ENCODE results near the gene NAGS.
A peak's percentile ranks its signal among the peaks of the same experiment; 100 is the strongest.

NAGS gene

DNA sequence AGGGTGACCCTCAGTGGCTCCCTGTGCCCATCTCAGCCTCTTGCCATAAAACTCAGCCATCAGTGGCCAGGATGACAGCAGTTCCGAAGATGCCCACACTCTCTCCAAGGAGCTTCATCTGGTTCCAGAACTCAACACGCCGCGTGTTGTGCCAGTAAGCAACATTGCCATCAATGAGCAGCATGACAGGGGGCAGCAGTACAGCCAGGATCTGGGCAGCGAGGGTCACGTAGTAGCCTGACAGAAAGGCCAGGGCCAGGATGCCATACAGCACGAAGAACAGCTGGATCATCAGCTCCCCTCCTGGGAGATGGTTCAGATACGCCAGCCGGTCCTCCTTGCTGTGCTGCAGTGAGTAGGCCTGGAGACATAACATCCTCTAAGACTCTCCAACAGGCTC lies 7.5 kb downstream of the NAGS start:
- TF ChIP-seq EZH2 (IDR thresholded peaks at IDR 0.05; ENCODE audit: borderline replicate concordance, low read depth, low read length, severe bottlenecking), result no peak
- TF ChIP-seq, protein P1, sequence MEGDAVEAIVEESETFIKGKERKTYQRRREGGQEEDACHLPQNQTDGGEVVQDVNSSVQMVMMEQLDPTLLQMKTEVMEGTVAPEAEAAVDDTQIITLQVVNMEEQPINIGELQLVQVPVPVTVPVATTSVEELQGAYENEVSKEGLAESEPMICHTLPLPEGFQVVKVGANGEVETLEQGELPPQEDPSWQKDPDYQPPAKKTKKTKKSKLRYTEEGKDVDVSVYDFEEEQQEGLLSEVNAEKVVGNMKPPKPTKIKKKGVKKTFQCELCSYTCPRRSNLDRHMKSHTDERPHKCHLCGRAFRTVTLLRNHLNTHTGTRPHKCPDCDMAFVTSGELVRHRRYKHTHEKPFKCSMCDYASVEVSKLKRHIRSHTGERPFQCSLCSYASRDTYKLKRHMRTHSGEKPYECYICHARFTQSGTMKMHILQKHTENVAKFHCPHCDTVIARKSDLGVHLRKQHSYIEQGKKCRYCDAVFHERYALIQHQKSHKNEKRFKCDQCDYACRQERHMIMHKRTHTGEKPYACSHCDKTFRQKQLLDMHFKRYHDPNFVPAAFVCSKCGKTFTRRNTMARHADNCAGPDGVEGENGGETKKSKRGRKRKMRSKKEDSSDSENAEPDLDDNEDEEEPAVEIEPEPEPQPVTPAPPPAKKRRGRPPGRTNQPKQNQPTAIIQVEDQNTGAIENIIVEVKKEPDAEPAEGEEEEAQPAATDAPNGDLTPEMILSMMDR (IDR thresholded peaks at IDR 0.05; ENCODE audit: borderline replicate concordance, extremely low read depth, low read length, poor library complexity, severe bottlenecking), result no peak
- no peak for ATAC-seq (ENCODE audit: insufficient read depth, low read depth)
- H3K36me3 ChIP-seq (ENCODE audit: insufficient read depth, low read length), result peaks cover 8% of the 10 kb centered on the region

DNA sequence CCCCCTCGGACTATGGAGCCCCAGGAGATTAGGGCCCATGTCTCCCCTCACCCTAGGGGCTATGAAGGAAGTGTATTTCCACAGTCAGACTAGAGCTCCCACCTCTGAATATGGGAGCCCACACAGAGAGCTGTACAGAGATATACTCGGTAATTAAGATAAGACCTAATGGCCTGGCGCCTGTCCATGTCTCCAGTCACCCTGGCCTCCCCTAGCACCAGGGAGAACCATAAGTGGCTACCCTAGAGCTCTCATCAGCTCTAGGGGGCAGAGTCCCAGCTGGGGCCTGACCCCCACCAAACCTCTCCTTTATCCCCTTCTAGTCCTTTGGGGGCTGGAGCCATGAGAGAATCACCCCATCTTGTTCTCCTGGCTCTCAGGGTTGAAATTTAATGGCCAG lies 8.0 kb downstream of the NAGS start:
- DNase-seq, result no peak
- H2AFZ ChIP-seq (ENCODE audit: low read depth, low read length), result no peak overlapping the region
- H3K4me1 ChIP-seq (ENCODE audit: insufficient read depth, low read length), result peaks cover 30% of the 10 kb centered on the region
- TF ChIP-seq, protein P1 (IDR thresholded peaks at IDR 0.05; ENCODE audit: borderline replicate concordance, extremely low read depth, low read length, poor library complexity, severe bottlenecking), result no peak
- no peak for TF ChIP-seq EZH2 (IDR thresholded peaks at IDR 0.05; ENCODE audit: borderline replicate concordance, low read depth, low read length, severe bottlenecking)
- H3K9me3 ChIP-seq (ENCODE audit: insufficient read depth, low read length, severe bottlenecking), result no peaks in the 10 kb centered on the region
- H3K27ac ChIP-seq (ENCODE audit: low read length), result no peak overlapping the region
- ATAC-seq (ENCODE audit: insufficient read depth, low read depth), result no peak
- H4K20me1 ChIP-seq (ENCODE audit: insufficient read depth, low read length), result no peaks in the 10 kb centered on the region
- no peak overlapping the region for H3K9ac ChIP-seq (ENCODE audit: low read depth, low read length)
- H3K27me3 ChIP-seq (ENCODE audit: insufficient read depth, low read length, poor library complexity), result no peaks in the 10 kb centered on the region
- H3K36me3 ChIP-seq (ENCODE audit: insufficient read depth, low read length), result peaks cover 8% of the 10 kb centered on the region
- no peak overlapping the region for H3K4me3 ChIP-seq (ENCODE audit: low read depth in 1 of 2, low read length in 2 of 2)
- H3K4me2 ChIP-seq (ENCODE audit: insufficient read depth, low read length), result no peak overlapping the region
- H3K79me2 ChIP-seq (ENCODE audit: insufficient read depth, low read length), result peaks cover 15% of the 10 kb centered on the region

More for the DNA sequence above, 7.5 kb downstream of the NAGS start:
- Histone ChIP-seq H4K20me1 (ENCODE audit: insufficient read depth, low read length) (no peaks in the 10 kb centered on the region), H3K9me3 (ENCODE audit: insufficient read depth, low read length, severe bottlenecking) (no peaks in the 10 kb centered on the region), H3K27me3 (ENCODE audit: insufficient read depth, low read length, poor library complexity) (no peaks in the 10 kb centered on the region), H3K9ac (ENCODE audit: low read depth, low read length) (no peak overlapping the region), H3K79me2 (ENCODE audit: insufficient read depth, low read length) (peaks cover 15% of the 10 kb centered on the region), H3K4me2 (ENCODE audit: insufficient read depth, low read length) (no peak overlapping the region), H2AFZ (ENCODE audit: low read depth, low read length) (no peak overlapping the region), H3K27ac (ENCODE audit: low read length) (no peak overlapping the region), H3K4me3 (ENCODE audit: low read depth in 1 of 2, low read length in 2 of 2) (no peak overlapping the region), H3K4me1 (ENCODE audit: insufficient read depth, low read length) (peaks cover 35% of the 10 kb centered on the region)
- DNase-seq, result no peak

DNA sequence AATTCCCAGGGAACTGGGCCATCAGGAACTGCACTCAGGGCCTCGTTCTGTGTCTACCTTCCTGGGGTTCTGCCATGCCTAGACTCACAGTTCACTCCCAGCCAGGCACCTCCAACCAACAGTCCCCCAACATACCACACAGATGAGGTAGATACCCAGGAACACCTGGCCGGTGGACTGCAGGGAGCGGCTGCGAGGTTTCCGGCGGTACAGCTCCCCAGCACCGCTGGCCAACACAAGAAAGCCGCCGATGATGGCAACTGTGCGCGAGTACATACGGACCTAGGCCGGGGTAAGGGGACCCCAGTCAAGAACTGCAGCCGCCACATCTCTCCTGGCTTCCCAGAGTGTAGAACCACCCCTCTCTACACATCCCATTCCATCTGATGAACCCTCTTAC lies 8.5 kb downstream of the NAGS start:
- TF ChIP-seq, protein P1 (IDR thresholded peaks at IDR 0.05; ENCODE audit: borderline replicate concordance, extremely low read depth, low read length, poor library complexity, severe bottlenecking), result no peak
- TF ChIP-seq EZH2 (IDR thresholded peaks at IDR 0.05; ENCODE audit: borderline replicate concordance, low read depth, low read length, severe bottlenecking), result no peak
- Histone ChIP-seq H3K79me2 (ENCODE audit: insufficient read depth, low read length) (peaks cover 15% of the 10 kb centered on the region), H3K9me3 (ENCODE audit: insufficient read depth, low read length, severe bottlenecking) (no peaks in the 10 kb centered on the region), H3K36me3 (ENCODE audit: insufficient read depth, low read length) (peaks cover 8% of the 10 kb centered on the region), H3K27me3 (ENCODE audit: insufficient read depth, low read length, poor library complexity) (no peaks in the 10 kb centered on the region), H3K9ac (ENCODE audit: low read depth, low read length) (no peak overlapping the region), H4K20me1 (ENCODE audit: insufficient read depth, low read length) (no peaks in the 10 kb centered on the region), H3K27ac (ENCODE audit: low read length) (no peak overlapping the region), H3K4me1 (ENCODE audit: insufficient read depth, low read length) (peaks cover 25% of the 10 kb centered on the region), H2AFZ (ENCODE audit: low read depth, low read length) (no peak overlapping the region), H3K4me3 (ENCODE audit: low read depth in 1 of 2, low read length in 2 of 2) (no peak overlapping the region), H3K4me2 (ENCODE audit: insufficient read depth, low read length) (no peak overlapping the region)
- DNase-seq, result no peak
- ATAC-seq (ENCODE audit: insufficient read depth, low read depth), result no peak

DNA sequence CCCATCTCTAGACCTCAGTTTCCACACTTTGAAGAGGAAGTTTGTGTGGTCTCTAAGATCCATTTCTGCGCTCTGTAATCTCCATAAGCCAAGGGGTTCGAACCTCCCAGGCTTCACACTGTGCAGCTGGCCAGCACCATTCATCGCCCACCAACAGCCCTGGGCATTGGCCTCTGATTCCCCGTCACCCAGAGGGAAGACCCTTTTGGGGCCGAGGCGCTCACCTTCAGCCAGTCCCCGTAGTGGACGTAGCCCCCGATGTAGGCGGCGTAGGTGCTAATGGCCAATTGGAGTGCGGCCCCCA lies 9.7 kb downstream of the NAGS start:
- H4K20me1 ChIP-seq (ENCODE audit: insufficient read depth, low read length), result no peaks in the 10 kb centered on the region
- peak overlapping the region; percentile 82 for H3K9ac ChIP-seq (ENCODE audit: low read depth, low read length)
- ATAC-seq (ENCODE audit: insufficient read depth, low read depth) (no peak), DNase-seq (no peak)
- no peaks in the 10 kb centered on the region for H3K9me3 ChIP-seq (ENCODE audit: insufficient read depth, low read length, severe bottlenecking)
- peaks cover 15% of the 10 kb centered on the region for H3K79me2 ChIP-seq (ENCODE audit: insufficient read depth, low read length)
- H3K27me3 ChIP-seq (ENCODE audit: insufficient read depth, low read length, poor library complexity), result no peaks in the 10 kb centered on the region
- peak overlapping the region; percentile 97 for H2AFZ ChIP-seq (ENCODE audit: low read depth, low read length)
- peaks cover 19% of the 10 kb centered on the region for H3K4me1 ChIP-seq (ENCODE audit: insufficient read depth, low read length)
- TF ChIP-seq, protein P1 (IDR thresholded peaks at IDR 0.05; ENCODE audit: borderline replicate concordance, extremely low read depth, low read length, poor library complexity, severe bottlenecking), result no peak
- no peak for TF ChIP-seq EZH2 (IDR thresholded peaks at IDR 0.05; ENCODE audit: borderline replicate concordance, low read depth, low read length, severe bottlenecking)
- H3K36me3 ChIP-seq (ENCODE audit: insufficient read depth, low read length), result peaks cover 8% of the 10 kb centered on the region
- peak overlapping the region; percentile 84 to 89; a peak in 3 of 4 replicates for H3K4me3 ChIP-seq (ENCODE audit: low read depth in 1 of 2, low read length in 2 of 2)
- peak overlapping the region; percentile 97 for H3K4me2 ChIP-seq (ENCODE audit: insufficient read depth, low read length)
- peak overlapping the region; percentile 87 for H3K27ac ChIP-seq (ENCODE audit: low read length)
